GM19099 (cell line): ENCODE results near the gene KYAT1.

Source experiments
- POLR2A ChIP-seq: IDR thresholded peaks from 3 replicates; pipeline ENCODE4 v1.6.1; 2011; ENCODE audit warnings: low read depth; ENCODE audit not compliant: insufficient read length; ENCODE audit errors: extremely low read depth

The KYAT1 gene

GRCh38 chr9:128898845-128899565 is 17.3 kb upstream of the KYAT1 start:
- no peak for TF ChIP-seq POLR2A

GRCh38 chr9:128898382-128898781 is 16.6 kb upstream of the KYAT1 start:
- TF ChIP-seq POLR2A: no peak

- no peak for TF ChIP-seq POLR2A
These were observed 13.8 kb upstream of the KYAT1 start for GRCh38 chr9:128895556-128895955.

GRCh38 chr9:128894764-128895163 is 13.0 kb upstream of the KYAT1 start:
- TF ChIP-seq POLR2A: no peak

GRCh38 chr9:128893354-128893753 is 11.6 kb upstream of the KYAT1 start:
- TF ChIP-seq POLR2A: no peak

GRCh38 chr9:128892221-128892921 is 10.6 kb upstream of the KYAT1 start:
- no peak for TF ChIP-seq POLR2A

GRCh38 chr9:128891321-128892220 is 9.8 kb upstream of the KYAT1 start:
- TF ChIP-seq POLR2A: no peak

GRCh38 chr9:128887914-128888350 is 6.2 kb upstream of the KYAT1 start:
- TF ChIP-seq POLR2A: no peak

- TF ChIP-seq POLR2A: no peak
These were observed 5.3 kb upstream of the KYAT1 start for GRCh38 chr9:128887049-128887448.

GRCh38 chr9:128886211-128886891 is 4.6 kb upstream of the KYAT1 start:
- TF ChIP-seq POLR2A: no peak

GRCh38 chr9:128885798-128886197 is 4.0 kb upstream of the KYAT1 start:
- TF ChIP-seq POLR2A: no peak

GRCh38 chr9:128885376-128885775 is 3.6 kb upstream of the KYAT1 start:
- no peak for TF ChIP-seq POLR2A

- TF ChIP-seq POLR2A: no peak
These were observed 2.4 kb upstream of the KYAT1 start for GRCh38 chr9:128884164-128884563.

- no peak for TF ChIP-seq POLR2A
These were observed 1.2 kb upstream of the KYAT1 start for GRCh38 chr9:128882677-128883603.
